GM12891 (cell line): ENCODE data around the gene YRDC.

Source experiments
- DNase-seq: peaks from one replicate; pipeline ENCODE4 v3.0.0; 2011; ENCODE audit warnings: low spot score; ENCODE audit not compliant: insufficient read length
- FAIRE-seq: peaks from 2 replicates; lab custom pipeline; 2011; peaks lifted over from hg19 to GRCh38; lab: Jason Lieb, UNC
- PAX5 ChIP-seq: IDR thresholded peaks from 2 replicates; pipeline ENCODE4 v1.6.1; 2011; ENCODE audit warnings: low read length, moderate library complexity, mild to moderate bottlenecking; ENCODE audit not compliant: insufficient read depth, severe bottlenecking
- POLR2A ChIP-seq: IDR thresholded peaks from 2 replicates; pipeline ENCODE4 v1.6.1; 2011; ENCODE audit warnings: low read depth, low read length, control low read depth
- POLR2AphosphoS5 ChIP-seq: IDR thresholded peaks from 2 replicates; pipeline ENCODE4 v1.6.1; 2011; ENCODE audit warnings: low read depth, low read length, control low read depth
- POU2F2 ChIP-seq: IDR thresholded peaks from 2 replicates; pipeline ENCODE4 v1.6.1; 2011; ENCODE audit warnings: low read depth, mild to moderate bottlenecking, control low read depth, low read length, moderate library complexity
- SPI1 ChIP-seq: IDR thresholded peaks from 2 replicates; pipeline ENCODE4 v1.6.1; 2011; ENCODE audit warnings: low read depth, low read length, control low read depth
- TAF1 ChIP-seq: IDR thresholded peaks from 2 replicates; pipeline ENCODE4 v1.6.1; 2011; ENCODE audit warnings: low read depth, low read length, control low read depth

The YRDC gene

GRCh38 chr1:37844536-37844935, 36.5 kb upstream of the YRDC start:
- DNase-seq (no peak), FAIRE-seq (no peak)
- TF ChIP-seq PAX5 (no peak), SPI1 (no peak), TAF1 (no peak), POLR2AphosphoS5 (no peak), POLR2A (no peak), POU2F2 (no peak)

- FAIRE-seq: no peak
- no peak for DNase-seq
- TF ChIP-seq POU2F2 (no peak), PAX5 (no peak), TAF1 (no peak)
Observed at GRCh38 chr1:37841652-37842051, 33.6 kb upstream of the YRDC start.

- no peak for DNase-seq
- FAIRE-seq: no peak
- no peak for TF ChIP-seq TAF1
- no peak for TF ChIP-seq SPI1
Observed at GRCh38 chr1:37840711-37841110, 32.7 kb upstream of the YRDC start.

DNA sequence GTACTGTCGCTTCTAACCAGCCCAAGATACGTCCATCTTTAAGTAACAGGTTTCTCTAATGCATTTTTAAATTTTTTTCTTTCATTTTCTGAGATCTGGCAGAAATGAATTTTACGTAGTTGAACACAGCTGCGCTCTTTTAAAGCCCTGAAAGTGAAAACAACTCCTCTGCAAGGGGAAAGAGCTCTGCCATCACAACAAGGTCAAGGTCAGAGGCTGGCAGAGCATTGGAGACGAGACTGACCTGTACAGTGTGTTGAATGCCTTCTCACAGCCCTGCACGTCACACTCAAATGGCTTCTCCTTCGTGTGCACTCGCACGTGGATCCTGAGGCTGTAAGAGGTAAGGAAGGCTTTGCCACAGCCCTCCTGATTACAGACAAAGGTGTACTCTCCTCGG, 31.7 kb upstream of the YRDC start:
- no peak for FAIRE-seq
- TF ChIP-seq POU2F2 (no peak), POLR2AphosphoS5 (no peak), PAX5 (no peak), TAF1 (no peak), POLR2A (no peak)
- no peak for DNase-seq

- FAIRE-seq: no peak
- no peak for TF ChIP-seq POLR2A
- no peak for TF ChIP-seq TAF1
- no peak for TF ChIP-seq PAX5
- TF ChIP-seq SPI1: no peak
Observed at GRCh38 chr1:37836788-37837187, 28.8 kb upstream of the YRDC start.

GRCh38 chr1:37831809-37832208, 23.8 kb upstream of the YRDC start:
- FAIRE-seq (no peak), DNase-seq (no peak)

More at GRCh38 chr1:37836788-37837187, 28.8 kb upstream of the YRDC start:
- no peak for DNase-seq

GRCh38 chr1:37831109-37831508, 23.1 kb upstream of the YRDC start:
- DNase-seq (no peak), FAIRE-seq (no peak)
- TF ChIP-seq POLR2A (no peak), PAX5 (no peak), SPI1 (no peak), TAF1 (no peak), POU2F2 (no peak)

More at GRCh38 chr1:37831809-37832208, 23.8 kb upstream of the YRDC start:
- TF ChIP-seq PAX5 (no peak), POU2F2 (no peak), SPI1 (no peak), POLR2AphosphoS5 (no peak), TAF1 (no peak), POLR2A (no peak)

DNA sequence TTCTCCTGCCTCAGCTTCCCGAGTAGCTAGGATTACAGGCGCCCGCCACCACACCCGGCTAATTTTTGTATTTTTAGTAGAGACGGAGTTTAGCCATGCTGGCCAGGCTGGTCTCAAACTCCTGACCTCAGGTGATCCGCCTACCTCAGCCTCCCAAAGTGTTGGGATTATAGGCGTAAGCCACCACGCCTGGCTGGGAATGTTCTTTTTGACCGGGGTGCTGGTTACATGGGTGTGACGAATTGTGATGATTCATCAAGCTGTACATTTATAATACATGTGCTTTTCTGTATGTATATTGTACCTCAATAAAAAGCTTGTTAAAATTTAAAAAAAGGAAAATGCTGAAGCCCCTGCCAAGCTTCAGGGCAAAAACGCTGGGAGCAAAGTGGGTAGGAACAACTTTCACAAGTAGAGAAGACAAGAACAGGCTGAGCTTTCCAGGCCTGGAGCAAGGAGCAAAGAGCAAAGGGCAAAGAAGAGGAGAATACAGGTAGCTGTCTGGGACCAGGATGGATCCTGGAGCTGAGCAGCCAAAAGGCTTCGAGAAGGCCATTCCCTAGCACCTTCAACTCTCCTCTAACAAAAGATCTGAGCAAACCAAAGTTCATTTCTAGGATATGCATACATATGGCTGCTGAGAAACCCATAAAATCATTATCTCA, 20.5 kb upstream of the YRDC start:
- DNase-seq (no peak), FAIRE-seq (no peak)
- TF ChIP-seq POLR2A (no peak), POU2F2 (no peak), POLR2AphosphoS5 (no peak), SPI1 (no peak), PAX5 (no peak), TAF1 (no peak)

DNA sequence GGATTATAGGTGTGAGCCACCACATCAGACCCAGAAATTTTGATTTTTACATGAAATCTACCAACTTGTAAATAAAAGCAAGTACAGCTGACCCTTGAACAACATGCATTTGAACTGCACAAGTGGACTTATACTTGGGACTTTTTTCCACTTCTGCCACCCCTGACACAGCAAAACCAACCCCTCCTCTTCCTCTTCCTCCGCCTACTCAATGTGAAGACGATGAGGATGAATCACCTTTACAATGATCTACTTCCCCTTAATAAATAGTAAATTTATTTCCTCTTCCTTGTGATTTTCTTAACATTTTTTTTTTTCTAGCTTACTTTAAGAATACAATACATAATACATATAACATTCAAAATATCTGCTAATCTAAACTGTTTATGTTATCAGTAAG, 17.5 kb upstream of the YRDC start:
- FAIRE-seq (no peak), DNase-seq (no peak)
- TF ChIP-seq POLR2A: no peak
- TF ChIP-seq SPI1: no peak

- FAIRE-seq: no peak
- no peak for TF ChIP-seq SPI1
- TF ChIP-seq POLR2AphosphoS5: no peak
- TF ChIP-seq PAX5: no peak
- no peak for TF ChIP-seq POLR2A
- no peak for TF ChIP-seq TAF1
- TF ChIP-seq POU2F2: no peak
- no peak for DNase-seq
Observed at GRCh38 chr1:37824001-37824400, 16.0 kb upstream of the YRDC start.
